Activated naive CD8-positive, alpha-beta T cell treated with anti-CD3 and anti-CD28 coated beads, Interleukin-2, amount 50 U/mL, for 24 hours (primary cell): ENCODE measurements around the gene AXL.
"Not testable (repeated sequence)": the region's sequence is repeated elsewhere in the genome, so short reads cannot be mapped to it uniquely, and the experiment has no call there.

Experiments
- ATAC-seq: fragments of 150-1000 bp; cut with Tn5 transposase; one replicate; pipeline ENCODE4 v1.10.0; 2021
- DNase-seq: peaks from one replicate; pipeline ENCODE4 v3.0.0; 2021
- H3K27ac Mint-ChIP-seq: one replicate; pipeline ENCODE4 v1.8.0; 2021; ENCODE audit warnings: mild to moderate bottlenecking, mixed read lengths
- H3K27me3 Mint-ChIP-seq: one replicate; pipeline ENCODE4 v1.8.0; 2021; ENCODE audit warnings: mixed read lengths
- H3K36me3 Mint-ChIP-seq: one replicate; pipeline ENCODE4 v1.8.0; 2021; ENCODE audit warnings: low read depth, mixed read lengths
- H3K4me1 Mint-ChIP-seq: one replicate; pipeline ENCODE4 v1.8.0; 2021; ENCODE audit warnings: mixed read lengths
- H3K4me3 Mint-ChIP-seq: one replicate; pipeline ENCODE4 v1.8.0; 2021; ENCODE audit warnings: mild to moderate bottlenecking, moderate library complexity, mixed read lengths
- H3K9me3 Mint-ChIP-seq: one replicate; pipeline ENCODE4 v1.8.0; 2021; ENCODE audit warnings: mixed read lengths

Gene AXL

DNA sequence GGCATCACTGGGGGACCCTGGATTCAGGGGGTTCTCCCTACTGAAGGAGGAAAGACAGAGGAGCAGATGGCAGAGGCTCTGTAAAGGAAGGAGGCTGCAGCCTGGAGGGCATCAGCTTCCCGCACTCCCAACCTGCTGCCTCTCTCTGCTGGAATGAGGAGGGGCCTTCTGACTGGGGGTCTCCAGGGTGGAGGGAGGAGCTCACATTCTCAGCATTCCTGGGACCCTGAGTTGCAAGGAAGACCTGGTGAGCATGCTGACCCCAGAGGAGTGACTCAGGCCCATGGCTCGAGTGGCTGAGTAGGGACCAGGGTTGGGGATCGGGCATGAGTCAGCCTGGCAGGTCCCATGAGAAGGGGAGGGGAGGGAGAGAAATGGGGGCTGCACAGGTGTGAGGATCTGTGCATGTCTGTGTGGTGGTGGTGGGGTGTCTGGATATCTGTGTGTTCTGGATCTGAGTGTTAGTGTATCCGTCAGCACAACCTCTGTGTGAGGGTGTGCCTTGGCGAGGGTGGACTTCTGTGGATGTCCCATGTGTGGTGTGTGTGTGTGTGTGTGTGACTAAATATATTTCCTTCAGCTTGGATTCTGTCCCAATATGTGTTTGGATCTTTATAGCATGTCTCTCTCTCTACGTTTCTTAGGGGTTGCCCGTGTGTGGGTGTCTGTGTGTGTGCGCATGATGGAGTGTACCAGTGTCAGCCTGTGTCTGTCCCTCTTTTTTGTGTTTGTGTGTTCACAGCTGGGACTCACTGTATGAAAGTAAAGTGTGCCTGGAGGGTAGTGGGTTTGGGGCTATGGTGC, 4.6 kb downstream of the AXL start:
- H3K27ac Mint-ChIP-seq, result no peak overlapping the region
- H3K9me3 Mint-ChIP-seq, result no peaks in the 10 kb centered on the region
- ATAC-seq, result no peak
- H3K4me3 Mint-ChIP-seq, result no peak overlapping the region
- H3K4me1 Mint-ChIP-seq, result peaks cover 48% of the 10 kb centered on the region
- DNase-seq, result no peak
- H3K27me3 Mint-ChIP-seq, result peaks cover 46% of the 10 kb centered on the region
- H3K36me3 Mint-ChIP-seq, result no peaks in the 10 kb centered on the region

DNA sequence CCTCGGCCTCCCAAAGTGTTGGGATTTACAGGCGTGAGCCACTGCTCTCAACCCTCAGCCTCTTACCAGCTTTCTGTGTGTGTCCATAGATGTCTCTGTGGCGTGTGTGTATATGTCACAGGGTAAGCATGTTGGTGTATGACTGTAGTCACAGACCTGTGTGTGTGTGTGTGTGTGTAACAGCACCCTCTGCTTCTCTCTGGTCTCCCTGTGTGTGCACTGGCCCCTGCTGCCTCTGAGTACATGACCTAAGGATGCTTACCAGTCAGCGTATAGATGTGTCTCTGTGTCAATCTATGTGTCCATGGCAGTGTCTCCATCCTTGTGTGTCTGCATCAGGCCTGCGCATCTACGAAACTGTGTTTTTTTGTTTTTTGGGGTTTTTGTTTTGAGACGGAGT, 5.6 kb downstream of the AXL start:
- Mint-ChIP-seq H3K4me3 (no peak overlapping the region), H3K9me3 (no peaks in the 10 kb centered on the region), H3K36me3 (no peaks in the 10 kb centered on the region), H3K27me3 (peaks cover 39% of the 10 kb centered on the region), H3K27ac (no peak overlapping the region), H3K4me1 (peaks cover 48% of the 10 kb centered on the region)
- DNase-seq, result no peak
- no peak for ATAC-seq

DNA sequence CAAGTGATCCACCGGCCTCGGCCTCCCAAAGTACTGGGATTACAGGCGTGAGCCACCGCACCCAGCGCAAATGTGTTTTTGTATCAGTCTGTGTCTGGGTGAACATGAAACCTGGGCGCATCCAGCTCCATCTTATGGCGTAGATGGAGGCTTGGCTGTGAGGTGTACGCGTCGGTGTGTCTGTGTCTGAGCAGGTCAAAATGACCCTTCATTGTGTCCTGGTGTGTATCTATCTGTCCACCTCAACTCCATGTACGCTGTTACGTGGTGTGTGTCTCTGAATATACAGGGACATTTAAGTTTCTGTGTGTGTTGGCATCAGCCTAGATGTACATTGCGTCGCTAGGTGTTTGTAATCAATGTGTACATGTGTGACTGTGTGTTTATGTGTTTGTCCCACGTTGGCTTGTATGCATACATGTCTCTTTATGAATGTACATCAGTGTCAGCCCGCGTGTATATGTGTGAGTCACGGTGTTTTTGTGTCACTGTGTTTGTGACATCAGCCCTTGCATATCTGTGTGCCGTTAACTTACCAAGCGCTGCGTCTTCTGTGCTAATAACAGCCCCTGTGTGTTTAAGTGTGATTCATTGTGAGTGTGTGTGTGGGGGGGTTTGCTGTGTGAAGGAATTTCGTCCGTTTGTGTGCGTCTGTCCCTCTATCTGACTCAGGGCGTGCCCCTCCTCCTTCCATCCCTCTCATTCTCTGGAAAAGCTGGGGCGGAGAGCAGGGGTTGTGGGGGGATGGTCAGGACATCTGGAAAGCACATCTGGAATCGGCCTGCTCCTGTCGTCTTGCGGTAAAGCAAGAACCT, 6.4 kb downstream of the AXL start:
- Mint-ChIP-seq H3K9me3 (no peaks in the 10 kb centered on the region), H3K27ac (peak overlapping the region; percentile 92), H3K27me3 (peaks cover 34% of the 10 kb centered on the region), H3K36me3 (no peaks in the 10 kb centered on the region), H3K4me1 (peaks cover 45% of the 10 kb centered on the region), H3K4me3 (peak overlapping the region; percentile 77)
- ATAC-seq, result peak; percentile 89
- DNase-seq, result peak; percentile 50

DNA sequence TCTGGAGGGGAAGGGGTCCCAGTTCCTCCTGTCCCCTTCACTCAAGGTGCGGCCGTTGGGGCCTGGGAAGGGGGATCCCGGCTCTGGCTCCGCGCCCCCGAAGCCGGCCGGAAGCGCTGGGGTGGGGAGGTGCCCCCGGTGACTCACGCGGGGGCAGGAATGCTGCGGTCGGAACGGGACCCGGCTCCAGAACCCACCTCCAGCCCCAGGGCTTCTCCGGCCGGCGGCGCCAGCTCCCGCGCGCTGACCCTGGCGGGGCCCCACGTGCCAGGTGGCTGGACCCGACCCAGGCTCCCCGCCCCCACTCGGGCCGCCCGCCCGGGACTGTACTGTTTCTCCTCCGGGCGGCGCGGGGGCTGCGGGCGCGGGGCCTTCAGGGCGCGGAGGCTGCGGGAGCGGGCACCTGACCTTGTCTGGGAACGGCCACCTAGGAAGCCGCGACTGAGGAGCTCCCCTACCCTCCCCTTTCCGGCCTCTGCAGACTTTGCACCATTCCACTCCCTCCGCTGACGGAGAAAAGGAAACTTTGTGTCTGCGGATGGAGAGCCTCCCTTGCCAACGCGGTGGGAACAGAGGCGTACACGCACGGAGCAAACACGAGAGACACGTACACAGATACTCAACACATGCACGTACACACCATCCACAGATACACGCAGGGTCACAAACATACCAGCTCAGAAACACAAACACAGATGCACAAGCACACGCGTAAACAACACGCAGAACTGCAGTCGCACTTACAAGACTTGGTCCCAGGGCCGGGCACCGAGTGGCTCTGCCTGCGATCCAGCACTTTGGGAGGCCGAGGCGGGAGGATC, 7.2 kb downstream of the AXL start:
- H3K4me3 Mint-ChIP-seq, result peak overlapping the region; percentile 82
- DNase-seq (peak; percentile 62), ATAC-seq (peak; percentile 30)
- H3K9me3 Mint-ChIP-seq, result no peaks in the 10 kb centered on the region
- peaks cover 26% of the 10 kb centered on the region for H3K27me3 Mint-ChIP-seq
- H3K36me3 Mint-ChIP-seq, result no peaks in the 10 kb centered on the region
- H3K27ac Mint-ChIP-seq, result peak overlapping the region; percentile 92
- H3K4me1 Mint-ChIP-seq, result peaks cover 45% of the 10 kb centered on the region

DNA sequence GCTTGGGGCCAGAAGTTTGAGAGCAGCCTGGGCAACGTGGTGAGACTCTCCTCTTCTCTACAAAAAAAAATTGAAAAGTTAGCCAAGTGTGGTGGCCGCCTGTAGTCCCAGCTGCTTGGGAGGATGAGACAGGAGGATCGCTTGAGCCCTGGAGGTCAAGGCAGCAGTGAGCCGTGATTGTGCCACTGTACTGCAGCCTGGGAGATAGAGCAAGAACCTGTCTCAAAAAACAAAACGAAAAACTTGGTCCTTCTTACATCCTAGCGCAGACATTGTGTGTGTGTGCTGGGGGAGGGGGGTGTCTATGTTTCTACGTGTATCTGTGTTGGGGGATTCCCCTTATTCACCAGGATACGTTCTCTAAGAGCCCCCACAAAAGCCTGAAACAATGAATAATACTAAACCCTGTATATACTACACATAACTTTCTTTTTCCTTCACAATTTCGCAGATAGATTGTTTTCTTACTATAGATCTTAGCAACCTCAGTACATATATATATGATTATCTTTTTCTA, 7.9 kb downstream of the AXL start:
- H3K36me3 Mint-ChIP-seq, result no peaks in the 10 kb centered on the region
- peaks cover 45% of the 10 kb centered on the region for H3K4me1 Mint-ChIP-seq
- H3K27me3 Mint-ChIP-seq, result peaks cover 23% of the 10 kb centered on the region
- H3K4me3 Mint-ChIP-seq, result peak overlapping the region; percentile 82
- DNase-seq, result peak; percentile 21
- peak overlapping the region; percentile 89 for H3K27ac Mint-ChIP-seq
- peak; percentile 34 for ATAC-seq
- H3K9me3 Mint-ChIP-seq, result no peaks in the 10 kb centered on the region

DNA sequence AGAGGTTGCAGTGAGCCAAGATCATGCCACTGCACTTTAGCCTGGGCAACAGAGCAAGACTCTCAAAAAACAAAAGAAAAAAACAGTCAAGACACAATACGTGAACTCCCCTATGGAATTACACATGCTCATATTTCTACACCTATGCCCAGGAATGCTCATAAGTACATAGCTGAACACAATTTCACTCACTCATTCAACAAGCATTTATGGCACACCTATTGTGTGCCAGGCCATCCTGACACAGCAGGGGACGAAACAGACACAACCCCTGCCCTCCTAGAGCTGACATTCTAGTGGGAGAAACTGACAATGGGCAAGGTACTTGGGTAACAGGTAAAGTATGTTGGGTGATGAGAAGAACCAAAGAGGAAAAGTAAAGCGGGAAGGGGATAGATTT, 9.5 kb downstream of the AXL start:
- H3K36me3 Mint-ChIP-seq, result no peaks in the 10 kb centered on the region
- H3K4me1 Mint-ChIP-seq, result peaks cover 40% of the 10 kb centered on the region
- DNase-seq, result no peak
- peaks cover 18% of the 10 kb centered on the region for H3K27me3 Mint-ChIP-seq
- H3K4me3 Mint-ChIP-seq, result no peak overlapping the region
- no peak overlapping the region for H3K27ac Mint-ChIP-seq
- no peak for ATAC-seq
- H3K9me3 Mint-ChIP-seq, result no peaks in the 10 kb centered on the region

DNA sequence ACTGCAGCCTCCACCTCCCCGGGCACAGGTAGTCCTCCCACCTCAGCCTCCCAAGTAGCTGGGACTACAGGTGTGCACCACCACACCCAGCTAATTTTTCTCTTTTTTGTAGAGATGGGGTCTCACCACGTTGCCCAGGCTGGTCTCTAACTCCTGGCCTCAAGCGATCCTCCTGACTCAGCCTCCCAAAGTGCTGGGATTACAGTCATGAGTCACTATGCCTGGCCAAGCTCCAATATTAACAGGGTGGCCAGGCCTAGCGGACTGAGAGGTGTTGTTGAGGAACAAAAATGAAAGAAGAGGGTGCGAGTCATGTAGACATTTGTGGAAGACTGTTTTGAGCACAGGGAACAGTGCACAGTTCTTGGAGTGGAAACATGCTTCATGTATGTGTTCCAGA, 10.3 kb downstream of the AXL start:
- ATAC-seq, DNase-seq, H3K36me3 Mint-ChIP-seq, H3K9me3 Mint-ChIP-seq, H3K27ac Mint-ChIP-seq, H3K4me3 Mint-ChIP-seq: not testable (repeated sequence)
- Mint-ChIP-seq H3K27me3 (peaks cover 11% of the 10 kb centered on the region), H3K4me1 (peaks cover 31% of the 10 kb centered on the region)

DNA sequence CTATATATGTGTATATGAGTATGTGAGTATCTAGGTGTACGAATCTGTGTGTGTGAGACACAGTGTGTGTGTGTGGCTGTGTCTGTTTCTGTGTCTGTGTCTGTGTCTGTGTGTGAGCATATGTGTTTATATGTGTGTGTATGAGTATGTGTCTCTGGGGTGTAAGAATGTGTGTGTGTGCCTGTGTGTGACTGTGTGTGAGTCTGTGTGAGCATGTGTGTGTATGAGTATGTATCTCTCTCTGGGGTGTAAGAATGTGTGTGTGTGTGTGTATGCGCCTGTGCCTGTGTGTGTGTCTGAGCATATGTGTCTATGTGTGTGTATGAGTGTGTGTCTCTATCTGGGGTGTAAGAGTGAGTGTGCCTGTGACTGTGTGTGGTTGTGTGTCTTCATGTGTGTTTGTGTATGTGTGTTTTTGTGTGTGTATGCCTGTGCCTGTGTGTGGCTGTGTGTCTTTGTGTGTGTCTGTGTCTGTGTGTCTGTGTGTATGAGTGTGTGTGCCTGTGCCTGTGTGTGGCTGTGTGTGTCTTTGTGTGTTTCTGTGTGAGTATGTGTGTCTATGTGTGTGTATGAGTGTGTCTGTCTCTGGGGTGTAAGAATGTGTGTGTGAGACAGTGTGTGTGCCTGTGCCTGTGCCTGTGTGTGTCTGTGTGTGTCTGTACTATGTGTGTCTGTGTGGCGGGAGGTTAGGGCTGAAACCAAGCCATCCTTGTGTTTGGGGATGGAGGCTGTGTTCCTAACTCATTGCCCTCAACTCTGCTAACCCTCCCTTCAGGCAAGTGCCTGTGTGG, 11.2 kb downstream of the AXL start:
- Mint-ChIP-seq H3K4me1 (peaks cover 24% of the 10 kb centered on the region), H3K36me3 (no peaks in the 10 kb centered on the region), H3K9me3 (no peaks in the 10 kb centered on the region), H3K4me3 (no peak overlapping the region), H3K27ac (no peak overlapping the region), H3K27me3 (peaks cover 6% of the 10 kb centered on the region)
- ATAC-seq (no peak), DNase-seq (no peak)

DNA sequence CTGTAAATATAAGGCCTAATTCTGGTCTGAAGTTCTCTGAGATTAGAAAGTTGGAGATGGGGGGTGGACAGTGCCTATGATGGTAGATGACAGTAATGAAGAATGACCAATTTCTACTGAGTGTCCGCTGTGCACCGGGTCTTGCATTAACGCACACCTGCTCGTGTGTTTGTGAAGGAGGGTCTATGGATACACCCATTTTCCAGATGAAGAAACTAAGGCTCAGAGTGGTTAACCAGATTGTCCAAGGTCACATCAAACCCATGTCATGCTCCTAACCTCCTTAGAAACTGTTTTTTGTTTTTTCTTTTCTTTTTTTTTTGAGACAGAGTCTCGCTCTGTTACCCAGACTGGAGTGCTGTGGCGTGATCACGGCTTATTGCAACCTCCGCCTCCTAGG, 13.7 kb downstream of the AXL start:
- ATAC-seq (no peak), DNase-seq (no peak)
- H3K4me1 Mint-ChIP-seq, result peaks cover 5% of the 10 kb centered on the region
- no peak overlapping the region for H3K27ac Mint-ChIP-seq
- no peak overlapping the region for H3K4me3 Mint-ChIP-seq
- no peaks in the 10 kb centered on the region for H3K9me3 Mint-ChIP-seq
- H3K27me3 Mint-ChIP-seq, result no peaks in the 10 kb centered on the region
- no peaks in the 10 kb centered on the region for H3K36me3 Mint-ChIP-seq

DNA sequence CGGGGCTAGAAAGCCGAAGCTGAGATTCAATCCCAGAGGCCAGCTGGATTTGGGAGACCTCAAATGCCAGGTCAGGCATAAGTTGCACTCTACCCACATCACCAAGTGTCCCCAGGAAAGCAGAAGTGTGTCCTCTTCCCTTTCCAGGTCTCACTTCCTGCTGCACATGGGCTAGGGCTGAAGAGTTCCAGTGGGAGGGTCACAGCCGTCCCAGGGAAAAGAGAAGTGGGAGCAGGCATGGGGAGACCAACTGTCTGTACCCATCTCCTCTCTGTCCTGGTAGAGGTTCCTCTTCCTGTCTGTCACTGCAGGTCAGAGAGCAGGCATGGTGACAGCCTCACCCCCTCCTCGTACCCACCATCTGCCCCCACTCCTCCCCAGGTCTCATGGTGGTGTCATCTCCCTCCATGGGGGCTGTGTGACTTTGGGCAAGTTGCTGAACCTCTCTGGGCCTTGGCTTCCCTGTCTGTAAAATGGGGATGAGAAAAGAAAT, 14.8 kb downstream of the AXL start:
- Mint-ChIP-seq H3K9me3 (no peaks in the 10 kb centered on the region), H3K4me3 (no peak overlapping the region), H3K27me3 (no peaks in the 10 kb centered on the region), H3K36me3 (no peaks in the 10 kb centered on the region), H3K27ac (no peak overlapping the region), H3K4me1 (no peaks in the 10 kb centered on the region)
- DNase-seq (no peak), ATAC-seq (no peak)

DNA sequence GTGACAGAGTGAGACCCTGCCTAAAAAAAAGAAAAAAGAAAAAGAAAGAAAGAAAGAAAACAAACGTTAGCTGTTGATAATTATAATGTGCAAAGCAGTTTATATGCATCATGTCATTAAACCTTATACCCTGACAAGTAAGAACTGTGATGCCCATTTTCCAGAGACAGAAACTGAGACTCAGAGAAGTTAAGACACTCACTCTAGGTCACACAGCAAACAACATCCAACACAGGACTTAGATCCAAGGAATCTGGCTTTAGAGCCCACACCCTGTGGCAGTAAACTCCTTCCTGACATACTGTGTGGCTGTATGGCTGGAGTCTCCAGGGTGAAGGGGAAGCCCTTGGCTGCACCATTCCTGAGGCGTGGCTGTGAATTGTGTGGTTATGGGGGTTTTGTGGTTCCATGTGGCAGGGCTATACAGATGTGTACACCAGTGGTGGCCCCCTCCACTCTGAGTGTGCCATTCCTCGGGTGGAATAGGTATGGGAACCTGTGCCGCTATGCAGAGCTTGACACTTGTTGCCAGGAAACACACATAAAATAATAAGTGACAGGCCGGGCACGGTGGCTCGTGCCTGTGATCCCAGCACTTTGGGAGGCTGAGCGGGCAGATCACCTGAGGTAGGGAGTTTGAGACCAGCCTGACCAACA, 15.6 kb downstream of the AXL start:
- DNase-seq, result no peak

DNA sequence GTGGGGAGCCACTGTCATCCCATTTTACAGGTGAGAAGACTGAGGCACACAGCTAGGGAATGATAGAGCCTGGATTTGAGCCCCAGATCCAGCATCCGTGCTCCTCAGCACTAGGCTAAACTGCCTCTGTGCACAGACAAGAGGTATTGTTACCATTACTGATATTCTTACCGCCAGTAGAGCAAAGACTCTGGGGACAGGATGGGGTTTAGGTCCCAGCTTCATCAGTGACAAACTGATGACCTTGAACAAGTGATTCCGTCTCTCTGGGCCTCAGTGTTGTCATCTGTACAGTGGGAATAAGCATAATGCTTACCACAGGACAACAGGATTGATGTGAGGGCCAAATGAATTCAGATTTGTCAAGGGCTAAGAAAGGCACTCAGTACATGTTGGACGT, 16.5 kb downstream of the AXL start:
- ATAC-seq (no peak), DNase-seq (no peak)
- Mint-ChIP-seq H3K27ac (no peak overlapping the region), H3K4me1 (no peaks in the 10 kb centered on the region), H3K4me3 (no peak overlapping the region), H3K27me3 (no peaks in the 10 kb centered on the region), H3K9me3 (no peaks in the 10 kb centered on the region), H3K36me3 (no peaks in the 10 kb centered on the region)

More for the DNA sequence above, 15.6 kb downstream of the AXL start:
- no peak overlapping the region for H3K27ac Mint-ChIP-seq
- H3K4me1 Mint-ChIP-seq, result no peaks in the 10 kb centered on the region
- H3K36me3 Mint-ChIP-seq, result no peaks in the 10 kb centered on the region
- H3K9me3 Mint-ChIP-seq, result no peaks in the 10 kb centered on the region
- H3K4me3 Mint-ChIP-seq, result no peak overlapping the region
- ATAC-seq, result no peak
- no peaks in the 10 kb centered on the region for H3K27me3 Mint-ChIP-seq

DNA sequence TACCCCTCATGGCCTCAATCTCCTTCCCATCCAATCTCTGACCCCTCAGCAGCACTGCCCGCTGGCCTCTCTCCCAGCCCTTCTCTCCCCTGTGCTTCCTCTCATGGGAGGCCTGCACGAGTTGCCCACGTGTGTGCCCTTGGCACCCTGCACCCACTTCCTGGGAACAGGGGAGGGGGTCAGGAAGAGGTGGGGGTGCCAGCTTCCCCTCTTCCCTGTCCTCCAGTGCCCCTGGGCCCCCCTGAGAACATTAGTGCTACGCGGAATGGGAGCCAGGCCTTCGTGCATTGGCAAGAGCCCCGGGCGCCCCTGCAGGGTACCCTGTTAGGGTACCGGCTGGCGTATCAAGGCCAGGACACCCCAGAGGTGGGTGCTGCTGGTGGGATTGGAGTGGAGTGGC, 19.2 kb downstream of the AXL start:
- H3K27me3 Mint-ChIP-seq, result no peaks in the 10 kb centered on the region
- H3K36me3 Mint-ChIP-seq, result no peaks in the 10 kb centered on the region
- DNase-seq (no peak), ATAC-seq (no peak)
- no peak overlapping the region for H3K27ac Mint-ChIP-seq
- no peaks in the 10 kb centered on the region for H3K4me1 Mint-ChIP-seq
- H3K9me3 Mint-ChIP-seq, result no peaks in the 10 kb centered on the region
- H3K4me3 Mint-ChIP-seq, result no peak overlapping the region
